Adrenal gland (tissue), 5 donors: ENCODE measurements around the gene LPCAT1.

ENCODE experiments used
- CTCF ChIP-seq, 6 experiments: fragments of 450-650 bp in 4 of 6; fragments of 200-600 bp in 2 of 6; sonication (generic) in 1 of 6; IDR thresholded peaks; 1 replicate in 5 of 6; 2 replicates in 1 of 6; pipeline versions ENCODE4 v1.5.1 to v1.8.0; 2016 to 2021; ENCODE audit warnings: antibody characterized with exemption in 6 of 6, mild to moderate bottlenecking in 2 of 6, moderate library complexity in 1 of 6
- POLR2A ChIP-seq, 2 donors: fragments of 450-650 bp; IDR thresholded peaks; one replicate each; pipeline ENCODE4 v1.6.1; 2017; ENCODE audit warnings: antibody characterized with exemption in 2 of 2, mild to moderate bottlenecking in 2 of 2, moderate library complexity in 1 of 2
- donor health status: DM: no; HTN: no; CAD: no.

DNA sequence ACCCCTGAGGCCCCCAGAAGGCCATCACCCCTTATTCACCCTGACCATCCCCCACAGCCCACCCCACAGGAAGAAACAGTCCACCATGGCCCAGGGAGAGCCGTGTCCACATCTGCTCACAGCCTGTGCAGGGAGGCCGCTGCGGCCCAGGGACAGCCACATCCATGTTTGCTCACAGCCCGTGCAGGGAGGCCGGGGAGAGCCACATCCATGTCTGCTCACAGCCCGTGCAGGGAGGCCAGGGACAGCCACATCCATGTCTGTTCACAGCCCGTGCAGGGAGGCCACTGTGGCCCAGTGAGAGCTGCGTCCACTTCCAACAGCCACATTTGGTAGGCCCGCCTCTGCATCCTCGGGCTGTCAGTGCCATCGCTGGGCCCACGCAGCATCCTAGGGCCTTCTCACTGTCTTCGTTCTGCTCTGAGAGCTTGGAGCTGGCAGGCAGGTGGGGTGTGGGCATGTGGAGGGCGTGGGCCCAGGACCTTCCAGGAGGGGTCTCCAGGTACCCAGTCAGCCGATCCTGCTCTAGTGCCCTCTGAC, 38.1 kb downstream of the LPCAT1 start:
- TF ChIP-seq CTCF (IDR thresholded peaks at IDR 0.05) (no peak), POLR2A (IDR thresholded peaks at IDR 0.05) (no peak)
